Posterior cingulate gyrus (tissue), 11 donors: ENCODE data around the gene CERS5.
"Not testable (repeated sequence)": the region's sequence is repeated elsewhere in the genome, so short reads cannot be mapped to it uniquely, and the experiment has no call there.

Experiments
- DNase-seq, 10 donors: peaks; one replicate each; pipeline versions ENCODE4 v3.0.0 to v3.0.0-alpha.2; 2020 to 2021; ENCODE audit warnings: mixed read lengths in 3 of 10
- intact Hi-C: fragments of 100-400 bp; cut with DNase I; formaldehyde crosslinking; loops from one replicate; pipeline ENCODE4 v1.15.1; 2023

Gene CERS5

GRCh38 chr12:50188241-50188781 lies 21.1 kb upstream of the CERS5 start:
- DNase-seq = no peak
- intact Hi-C loops = no loop called here

- intact Hi-C loops = no loop called here
- peak in 2 of 10 donors; percentile 29 to 80 for DNase-seq
Measured at GRCh38 chr12:50187084-50187900, 20.1 kb upstream of the CERS5 start.

- intact Hi-C loops = no loop called here
- no peak for DNase-seq
Measured at GRCh38 chr12:50186681-50187080, 19.5 kb upstream of the CERS5 start.

GRCh38 chr12:50185970-50186663 lies 18.9 kb upstream of the CERS5 start:
- no peak for DNase-seq
- intact Hi-C loops = no loop called here

GRCh38 chr12:50185301-50185895 lies 18.2 kb upstream of the CERS5 start:
- DNase-seq = no peak
- intact Hi-C loops = no loop called here

GRCh38 chr12:50184261-50184660 lies 17.1 kb upstream of the CERS5 start:
- DNase-seq = no peak
- intact Hi-C loops = no loop called here

- intact Hi-C loops = loop anchor here (2.0 kb wide), 1 partner anchor 132 kb away; no protein-coding TSS in a partner anchor
- no peak for DNase-seq
Measured at GRCh38 chr12:50182461-50182860, 15.3 kb upstream of the CERS5 start.

- intact Hi-C loops = loop anchor here (2.0 kb wide), 1 partner anchor 133 kb away; no protein-coding TSS in a partner anchor
- DNase-seq = no peak
Measured at GRCh38 chr12:50181691-50182090, 14.5 kb upstream of the CERS5 start.

- no peak for DNase-seq
- intact Hi-C loops = loop anchor here (1.0 kb wide), 3 partner anchors 43 to 208 kb away; no protein-coding TSS in a partner anchor
Measured at GRCh38 chr12:50175716-50176026, 8.5 kb upstream of the CERS5 start.

GRCh38 chr12:50174971-50175715 lies 8.0 kb upstream of the CERS5 start:
- no peak for DNase-seq
- intact Hi-C loops = loop anchor here (1.0 kb wide), 3 partner anchors 43 to 208 kb away; no protein-coding TSS in a partner anchor

- peak in 4 of 10 donors; percentile 27 to 88 (median 81) for DNase-seq
- intact Hi-C loops = loop anchor here (1.0 kb wide), 2 partner anchors 54 to 81 kb away; partner anchors contain the start of genes COX14 and SMARCD1
Measured at GRCh38 chr12:50166799-50167048, 445 bp downstream of the CERS5 start.

- intact Hi-C loops = no loop called here
- DNase-seq = no peak
Measured at GRCh38 chr12:50164963-50165362, 2.2 kb downstream of the CERS5 start.

GRCh38 chr12:50162230-50162629 lies 4.9 kb downstream of the CERS5 start:
- intact Hi-C loops = no loop called here
- no peak for DNase-seq

- DNase-seq = no peak
- intact Hi-C loops = no loop called here
Measured at GRCh38 chr12:50160643-50161042, 6.5 kb downstream of the CERS5 start.

GRCh38 chr12:50157259-50157658 lies 9.9 kb downstream of the CERS5 start:
- intact Hi-C loops = no loop called here
- no peak for DNase-seq

- intact Hi-C loops = no loop called here
- DNase-seq = no peak
Measured at GRCh38 chr12:50156641-50157040, 10.5 kb downstream of the CERS5 start.

- intact Hi-C loops, DNase-seq: not testable (repeated sequence)
Measured at GRCh38 chr12:50154947-50155346, 12.2 kb downstream of the CERS5 start.

- intact Hi-C loops = no loop called here
- no peak for DNase-seq
Measured at GRCh38 chr12:50151047-50151687, 16.0 kb downstream of the CERS5 start.

GRCh38 chr12:50149311-50149710 lies 17.9 kb downstream of the CERS5 start:
- intact Hi-C loops = no loop called here
- DNase-seq = no peak

GRCh38 chr12:50148011-50148410 lies 19.2 kb downstream of the CERS5 start:
- intact Hi-C loops, DNase-seq: not testable (repeated sequence)
